B cell (primary cell): ENCODE results near the gene STEAP4. TPM values are rescaled to one million over a fixed set of nuclear protein-coding genes. Genes with fewer than 3 reads are reported as not detected.

Source experiments
- ATAC-seq: fragments of 200-7000 bp; cut with Tn5 transposase; one replicate; pipeline ENCODE4 v1.10.0; 2021; ENCODE audit warnings: low read depth, mild to moderate bottlenecking, moderate number of reproducible peaks, moderate library complexity
- CTCF ChIA-PET: fragments of 350-600 bp; sonication (Branson Sonifier 250); formaldehyde crosslinking; loops from one replicate; lab custom pipeline; 2021; ENCODE audit warnings: antibody characterized with exemption, inconsistent platforms; lab: Charles Lee
- POLR2A ChIA-PET: fragments of 350-600 bp; sonication (Branson Sonifier 250); formaldehyde crosslinking; loops from one replicate; lab custom pipeline; 2021; ENCODE audit warnings: antibody characterized with exemption; lab: Charles Lee
- DNase-seq: peaks from one replicate; pipeline ENCODE4 v3.0.0; 2013
- H2AFZ ChIP-seq: 2 replicates; pipeline ENCODE4 v1.6.1; 2012; ENCODE audit warnings: mild to moderate bottlenecking, low read depth, low read length; ENCODE audit not compliant: insufficient read depth, poor library complexity, severe bottlenecking
- H3K27ac ChIP-seq, 2 donors: 1 replicate in 1 of 2; 2 replicates in 1 of 2; pipeline ENCODE4 v1.5.1; 2012 to 2013; ENCODE audit warnings: low read length in 2 of 2, mild to moderate bottlenecking in 2 of 2, moderate library complexity in 1 of 2
- H3K27me3 ChIP-seq, 4 experiments: fragments of 200-600 bp in 1 of 4; sonication (generic) in 1 of 4; replicated peaks in 1 of 4; 1 replicate in 2 of 4; 2 replicates in 2 of 4; pipeline versions ENCODE4 v1.6.1 to v1.7.0; 2013 to 2016; ENCODE audit warnings: low read length in 3 of 4, mild to moderate bottlenecking in 2 of 4, mixed read lengths in 1 of 4, moderate library complexity in 1 of 4; ENCODE audit not compliant: insufficient read depth in 4 of 4, control insufficient read depth in 3 of 4; ENCODE audit errors: control extremely low read depth in 1 of 4
- H3K36me3 ChIP-seq, 2 experiments: replicated peaks in 1 of 2; 1 replicate in 1 of 2; 2 replicates in 1 of 2; pipeline versions ENCODE4 v1.6.1 to v1.7.1; 2013; ENCODE audit warnings: low read length in 1 of 2; ENCODE audit not compliant: insufficient read depth in 2 of 2, control insufficient read depth in 1 of 2; ENCODE audit errors: control extremely low read depth in 1 of 2, extremely low read depth in 1 of 2
- H3K4me1 ChIP-seq, 2 donors: fragments of 200-600 bp in 1 of 2; sonication (generic) in 1 of 2; 1 replicate in 1 of 2; 2 replicates in 1 of 2; pipeline versions ENCODE4 v1.5.1 to v1.6.1; 2013 to 2017; ENCODE audit warnings: low read length in 2 of 2; ENCODE audit not compliant: control insufficient read depth in 2 of 2, insufficient read depth in 2 of 2
- H3K4me2 ChIP-seq: replicated peaks from 2 replicates; pipeline ENCODE3; 2012; ENCODE audit warnings: mild to moderate bottlenecking, low read depth, low read length; ENCODE audit not compliant: poor library complexity, severe bottlenecking
- H3K4me3 ChIP-seq, 5 experiments: fragments of 200-600 bp in 1 of 5; sonication (generic) in 1 of 5; 1 replicate in 3 of 5; 2 replicates in 2 of 5; pipeline versions ENCODE4 v1.5.1 to v1.7.0; 2011 to 2016; ENCODE audit warnings: low read length in 4 of 5, mild to moderate bottlenecking in 4 of 5, low read depth in 2 of 5, control low read depth in 1 of 5, moderate library complexity in 1 of 5; ENCODE audit not compliant: insufficient read depth in 1 of 5; ENCODE audit errors: control extremely low read depth in 1 of 5, extremely low read depth in 1 of 5
- H3K79me2 ChIP-seq: fragments of 200-600 bp; sonication (generic); one replicate; pipeline ENCODE4 v1.6.0; 2016; ENCODE audit warnings: low read length; ENCODE audit not compliant: control insufficient read depth, insufficient read depth
- H3K9ac ChIP-seq: fragments of 200-600 bp; sonication (generic); 2 replicates; pipeline ENCODE4 v1.6.1; 2017; ENCODE audit warnings: mild to moderate bottlenecking, low read length, moderate library complexity
- H3K9me3 ChIP-seq, 3 donors: one replicate each; pipeline versions ENCODE4 v1.6.1 to v1.7.1; 2013; ENCODE audit warnings: low read length in 2 of 3; ENCODE audit not compliant: control insufficient read depth in 2 of 3, insufficient read depth in 1 of 3; ENCODE audit errors: control extremely low read depth in 1 of 3
- H4K20me1 ChIP-seq: 2 replicates; pipeline ENCODE4 v1.6.0; 2012; ENCODE audit warnings: mild to moderate bottlenecking, low read length; ENCODE audit not compliant: insufficient read depth, control insufficient read depth, poor library complexity, severe bottlenecking
- H3K27ac Mint-ChIP-seq: one replicate; pipeline ENCODE4 v1.8.0; 2021; ENCODE audit warnings: mixed read lengths
- H3K27me3 Mint-ChIP-seq: one replicate; pipeline ENCODE4 v1.8.0; 2021; ENCODE audit warnings: mixed read lengths
- H3K4me1 Mint-ChIP-seq: one replicate; pipeline ENCODE4 v1.8.0; 2021; ENCODE audit warnings: mixed read lengths
- H3K4me3 Mint-ChIP-seq: one replicate; pipeline ENCODE4 v1.8.0; 2021; ENCODE audit warnings: mixed read lengths
- H3K9me3 Mint-ChIP-seq: one replicate; pipeline ENCODE4 v1.8.0; 2022; ENCODE audit warnings: mixed read lengths; ENCODE audit not compliant: insufficient read depth
- CTCF ChIP-seq: fragments of 200-600 bp; IDR thresholded peaks from one replicate; pipeline ENCODE4 v1.8.0; 2022; ENCODE audit warnings: antibody characterized with exemption, mild to moderate bottlenecking
- EZH2 ChIP-seq: IDR thresholded peaks from 2 replicates; pipeline ENCODE4 v1.6.1; 2012; ENCODE audit warnings: borderline replicate concordance, low read depth, mild to moderate bottlenecking, moderate library complexity, low read length; ENCODE audit not compliant: insufficient read depth, poor library complexity, severe bottlenecking
- WGBS: methylation state at CpG from one replicate; pipeline ENCODE4 v1.1.5; 2013; ENCODE audit warnings: missing lambda C conversion rate; ENCODE audit not compliant: insufficient coverage; 5-methylcytosine and 5-hydroxymethylcytosine counted together
- intact Hi-C: fragments of 100-400 bp; cut with micrococcal nuclease; formaldehyde crosslinking; loops from one replicate; pipeline ENCODE4 v1.10.0; 2022
- polyA plus RNA-seq: library from polyadenylated mRNA; depleted of rRNA; stranded (reverse); fragments of >200 nt; gene quantifications from 2 replicates; pipeline ENCODE4 v1.2.3, GENCODE V29; 2012
- total RNA-seq, 2 donors: library from RNA; stranded (reverse); fragments of 120-200 nt in 1 of 2; gene quantifications; 1 replicate in 1 of 2; 2 replicates in 1 of 2; pipeline versions ENCODE4 v1.2.3 to v1.2.4, GENCODE V29; 2013 to 2022

Gene STEAP4
- total and polyA plus RNA-seq, 2 donors (not counting 1 experiment from before 2014, with no cell fraction given): 0.04 TPM; not detected in 1

- no peaks in the 10 kb centered on the region for H3K9me3 ChIP-seq
- Mint-ChIP-seq H3K4me3 (no peak overlapping the region), H3K9me3 (no peaks in the 10 kb centered on the region), H3K27ac (no peak overlapping the region), H3K27me3 (peaks cover 6% of the 10 kb centered on the region), H3K4me1 (no peaks in the 10 kb centered on the region)
- no peak overlapping the region for H3K27ac ChIP-seq
- H3K4me3 ChIP-seq: no peak overlapping the region
- H3K9ac ChIP-seq: no peak overlapping the region
- no peaks in the 10 kb centered on the region for H3K4me1 ChIP-seq
- ChIA-PET CTCF (no interaction called here), POLR2A (no interaction called here)
- no peaks in the 10 kb centered on the region for H4K20me1 ChIP-seq
- H3K4me2 ChIP-seq: no peak overlapping the region
- no CpG with 5 or more reads among the region's 1 CpG for WGBS
- no peak for DNase-seq
- peaks cover 0 to 2% (median 0%) of the 10 kb centered on the region in 4 experiments for H3K27me3 ChIP-seq
- no peak overlapping the region for H2AFZ ChIP-seq
- TF ChIP-seq CTCF: no peak
- no peak for TF ChIP-seq EZH2
- no peak for ATAC-seq
- intact Hi-C loops: no loop called here
- no peaks in the 10 kb centered on the region for H3K79me2 ChIP-seq
- H3K36me3 ChIP-seq: no peaks in the 10 kb centered on the region
Measured at GRCh38 chr7:88280801-88281200, 25.9 kb downstream of the STEAP4 start.

GRCh38 chr7:88279323-88279722, 27.4 kb downstream of the STEAP4 start:
- Histone ChIP-seq H3K79me2 (no peaks in the 10 kb centered on the region), H3K4me2 (no peak overlapping the region), H3K9me3 (no peaks in the 10 kb centered on the region), H3K27me3 (peaks cover 0 to 2% (median 0%) of the 10 kb centered on the region in 4 experiments), H3K4me3 (no peak overlapping the region), H3K27ac (no peak overlapping the region), H2AFZ (no peak overlapping the region), H3K4me1 (no peaks in the 10 kb centered on the region), H3K9ac (no peak overlapping the region), H4K20me1 (no peaks in the 10 kb centered on the region), H3K36me3 (no peaks in the 10 kb centered on the region)
- Mint-ChIP-seq H3K27me3 (peaks cover 6% of the 10 kb centered on the region), H3K4me3 (no peak overlapping the region), H3K27ac (no peak overlapping the region), H3K9me3 (no peaks in the 10 kb centered on the region), H3K4me1 (no peaks in the 10 kb centered on the region)
- no peak for DNase-seq
- intact Hi-C loops: no loop called here
- CTCF ChIA-PET: no interaction called here
- TF ChIP-seq EZH2: no peak
- no peak for TF ChIP-seq CTCF
- POLR2A ChIA-PET: no interaction called here
- WGBS: 100% methylated on average over 1 of the region's 3 CpGs
- no peak for ATAC-seq
